ENCODE measurements around the gene LCN1.

LCN1 gene

GRCh38 chr9:135574331-135574730, 53.1 kb downstream of the LCN1 start:
- DNase-seq = no peak

GRCh38 chr9:135574943-135575342, 53.7 kb downstream of the LCN1 start:
- no peak for DNase-seq
